Keratinocyte (primary cell): ENCODE measurements around the gene HLTF. TPM values are rescaled to one million over a fixed set of nuclear protein-coding genes. Genes with fewer than 3 reads are reported as not detected.
A peak's percentile ranks its signal among the peaks of the same experiment; 100 is the strongest.

ENCODE experiments used
- DNase-seq: peaks from one replicate; pipeline ENCODE4 v3.0.0-alpha.2; 2011; ENCODE audit warnings: low read depth, missing footprints, low spot score
- FAIRE-seq: peaks from 2 replicates; lab custom pipeline; 2011; peaks lifted over from hg19 to GRCh38; lab: Jason Lieb, UNC
- H2AFZ ChIP-seq: 2 replicates; pipeline ENCODE4 v1.6.0; 2012; ENCODE audit warnings: low read length, control low read depth, inconsistent platforms; ENCODE audit not compliant: control insufficient read depth
- H3K27ac ChIP-seq: 2 replicates; pipeline ENCODE4 v1.5.1; 2011; ENCODE audit warnings: low read length; ENCODE audit not compliant: control insufficient read depth, insufficient read depth
- H3K27me3 ChIP-seq: 3 replicates; pipeline ENCODE4 v1.6.0; 2011; ENCODE audit warnings: low read length; ENCODE audit not compliant: control insufficient read depth, insufficient read depth; ENCODE audit errors: extremely low read depth
- H3K36me3 ChIP-seq, 2 experiments: 2 replicates in 1 of 2; 3 replicates in 1 of 2; pipeline ENCODE4 v1.5.1; 2011; ENCODE audit warnings: low read length in 2 of 2, mild to moderate bottlenecking in 1 of 2; ENCODE audit not compliant: control insufficient read depth in 2 of 2, insufficient read depth in 2 of 2; ENCODE audit errors: extremely low read depth in 1 of 2
- H3K4me1 ChIP-seq: 3 replicates; pipeline ENCODE4 v1.5.1; 2011; ENCODE audit warnings: low read length; ENCODE audit not compliant: control insufficient read depth, insufficient read depth; ENCODE audit errors: extremely low read depth
- H3K4me2 ChIP-seq: 3 replicates; pipeline ENCODE4 v1.6.0; 2011; ENCODE audit warnings: low read depth, low read length; ENCODE audit not compliant: control insufficient read depth, insufficient read depth; ENCODE audit errors: extremely low read depth
- H3K4me3 ChIP-seq, 3 experiments: fragments of 200-600 bp in 1 of 3; sonication (generic) in 1 of 3; 2 replicates in 2 of 3; 3 replicates in 1 of 3; pipeline ENCODE4 v1.5.1; 2011 to 2016; ENCODE audit warnings: low read length in 3 of 3, mild to moderate bottlenecking in 3 of 3, control low read depth in 2 of 3, inconsistent platforms in 1 of 3, low read depth in 1 of 3, mixed read lengths in 1 of 3, mixed run types in 1 of 3, moderate library complexity in 1 of 3; ENCODE audit not compliant: control insufficient read depth in 2 of 3, insufficient read depth in 2 of 3; ENCODE audit errors: extremely low read depth in 1 of 3
- H3K79me2 ChIP-seq: 2 replicates; pipeline ENCODE4 v1.6.0; 2012; ENCODE audit warnings: low read length; ENCODE audit not compliant: control insufficient read depth, insufficient read depth
- H3K9ac ChIP-seq: 3 replicates; pipeline ENCODE4 v1.6.0; 2011; ENCODE audit warnings: low read length; ENCODE audit not compliant: control insufficient read depth, insufficient read depth; ENCODE audit errors: extremely low read depth
- H3K9me1 ChIP-seq: 3 replicates; pipeline ENCODE4 v1.6.0; 2011; ENCODE audit warnings: low read length; ENCODE audit not compliant: control insufficient read depth, insufficient read depth; ENCODE audit errors: extremely low read depth
- H3K9me3 ChIP-seq: 2 replicates; pipeline ENCODE4 v1.5.1; 2012; ENCODE audit warnings: low read depth, low read length; ENCODE audit not compliant: control insufficient read depth
- H4K20me1 ChIP-seq: 3 replicates; pipeline ENCODE4 v1.6.0; 2011; ENCODE audit warnings: low read length; ENCODE audit not compliant: control insufficient read depth, insufficient read depth; ENCODE audit errors: extremely low read depth
- EZH2 ChIP-seq: IDR thresholded peaks from one replicate; pipeline ENCODE4 v1.6.1; 2012; ENCODE audit warnings: inconsistent platforms, mild to moderate bottlenecking, low read length, moderate library complexity
- dilution Hi-C: fragments of 300-500 bp; cut with MboI; formaldehyde crosslinking; loops from one replicate; pipeline ENCODE4 v1.7.0; 2020; ENCODE audit warnings: low sequenced_read_pairs; ENCODE audit not compliant: extremely low pct_ligation_motif_present
- polyA plus RNA-seq, 5 experiments: library from polyadenylated mRNA; depleted of rRNA in 3 of 5; stranded (reverse) in 3 of 5; stranded (forward) in 1 of 5; unstranded in 1 of 5; fragments of >200 nt; gene quantifications; 1 replicate in 1 of 5; 2 replicates in 3 of 5; 3 replicates in 1 of 5; pipeline versions ENCODE4 v1.2.1 to v1.2.3, GENCODE V29; 2011 to 2012; ENCODE audit warnings: missing spikeins in 2 of 5, low read depth in 1 of 5, low replicate concordance in 1 of 5
- TF ChIP-seq, protein P1 (sequence below), 3 experiments: IDR thresholded peaks in 1 of 3; conservative IDR thresholded peaks in 1 of 3; optimal IDR thresholded peaks in 1 of 3; 2 replicates in 2 of 3; 3 replicates in 1 of 3; pipeline versions ENCODE3 to v1.5.1; 2011; ENCODE audit warnings: low read length in 3 of 3, mild to moderate bottlenecking in 3 of 3, moderate library complexity in 2 of 3, control low read depth in 1 of 3, inconsistent platforms in 1 of 3; ENCODE audit not compliant: insufficient read depth in 2 of 3; ENCODE audit errors: extremely low read depth in 1 of 3

HLTF gene
- polyA plus RNA-seq, 1 donor (not counting 4 experiments of a cell fraction or from before 2014, with no cell fraction given) = 9.1 TPM

DNA sequence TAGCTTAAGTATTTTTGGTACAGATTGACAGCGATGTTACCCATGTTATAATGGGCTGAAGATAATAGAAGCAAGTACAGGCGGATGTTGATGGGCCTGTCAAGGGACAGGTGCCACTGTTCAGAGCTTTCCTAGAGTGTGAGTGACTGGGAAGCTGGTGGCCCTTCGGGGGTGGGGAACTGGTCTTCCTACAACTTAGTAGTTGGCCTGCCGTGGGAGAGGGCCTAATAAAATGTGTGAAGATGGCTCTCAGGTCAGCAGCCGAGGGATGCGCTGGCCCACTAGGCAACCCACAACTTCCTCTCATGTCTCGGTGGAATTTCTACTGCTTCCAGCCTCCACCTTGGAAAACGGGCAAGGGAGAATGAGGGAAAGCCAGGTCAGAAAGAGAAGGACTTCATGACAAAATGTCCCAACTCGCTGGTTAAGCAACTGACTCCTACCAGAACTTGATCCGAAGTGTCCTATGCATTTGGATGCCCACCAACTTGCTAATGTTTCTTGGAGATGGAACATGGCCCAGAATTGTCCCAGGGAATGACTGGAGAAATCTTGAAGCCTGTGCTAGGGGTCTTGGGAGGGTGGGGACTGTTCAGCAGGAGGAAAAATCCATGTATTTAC, 93.6 kb downstream of the HLTF start:
- dilution Hi-C loops = no loop called here
- Histone ChIP-seq H3K9me1 (no peaks in the 10 kb centered on the region), H3K9ac (no peak overlapping the region), H3K27me3 (no peaks in the 10 kb centered on the region), H3K79me2 (peaks cover 7% of the 10 kb centered on the region), H3K4me1 (peaks cover 9% of the 10 kb centered on the region), H4K20me1 (no peaks in the 10 kb centered on the region), H3K4me2 (peak overlapping the region; percentile 94), H3K4me3 (peak overlapping the region; percentile 74 to 77 (median 77)), H3K9me3 (no peaks in the 10 kb centered on the region), H3K36me3 (peaks cover 0 to 11% of the 10 kb centered on the region in 2 experiments), H2AFZ (no peak overlapping the region), H3K27ac (no peak overlapping the region)
- FAIRE-seq = no peak
- DNase-seq = no peak
- TF ChIP-seq EZH2 = no peak
- TF ChIP-seq, protein P1, sequence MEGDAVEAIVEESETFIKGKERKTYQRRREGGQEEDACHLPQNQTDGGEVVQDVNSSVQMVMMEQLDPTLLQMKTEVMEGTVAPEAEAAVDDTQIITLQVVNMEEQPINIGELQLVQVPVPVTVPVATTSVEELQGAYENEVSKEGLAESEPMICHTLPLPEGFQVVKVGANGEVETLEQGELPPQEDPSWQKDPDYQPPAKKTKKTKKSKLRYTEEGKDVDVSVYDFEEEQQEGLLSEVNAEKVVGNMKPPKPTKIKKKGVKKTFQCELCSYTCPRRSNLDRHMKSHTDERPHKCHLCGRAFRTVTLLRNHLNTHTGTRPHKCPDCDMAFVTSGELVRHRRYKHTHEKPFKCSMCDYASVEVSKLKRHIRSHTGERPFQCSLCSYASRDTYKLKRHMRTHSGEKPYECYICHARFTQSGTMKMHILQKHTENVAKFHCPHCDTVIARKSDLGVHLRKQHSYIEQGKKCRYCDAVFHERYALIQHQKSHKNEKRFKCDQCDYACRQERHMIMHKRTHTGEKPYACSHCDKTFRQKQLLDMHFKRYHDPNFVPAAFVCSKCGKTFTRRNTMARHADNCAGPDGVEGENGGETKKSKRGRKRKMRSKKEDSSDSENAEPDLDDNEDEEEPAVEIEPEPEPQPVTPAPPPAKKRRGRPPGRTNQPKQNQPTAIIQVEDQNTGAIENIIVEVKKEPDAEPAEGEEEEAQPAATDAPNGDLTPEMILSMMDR (optimal IDR thresholded peaks at IDR 0.05 in 1 of 3, IDR thresholded peaks at IDR 0.05 in 1 of 3, conservative IDR thresholded peaks at IDR 0.05 in 1 of 3; ENCODE audit: extremely low read depth in 1 of 3, insufficient read depth in 2 of 3, low read length in 3 of 3) = no peak

DNA sequence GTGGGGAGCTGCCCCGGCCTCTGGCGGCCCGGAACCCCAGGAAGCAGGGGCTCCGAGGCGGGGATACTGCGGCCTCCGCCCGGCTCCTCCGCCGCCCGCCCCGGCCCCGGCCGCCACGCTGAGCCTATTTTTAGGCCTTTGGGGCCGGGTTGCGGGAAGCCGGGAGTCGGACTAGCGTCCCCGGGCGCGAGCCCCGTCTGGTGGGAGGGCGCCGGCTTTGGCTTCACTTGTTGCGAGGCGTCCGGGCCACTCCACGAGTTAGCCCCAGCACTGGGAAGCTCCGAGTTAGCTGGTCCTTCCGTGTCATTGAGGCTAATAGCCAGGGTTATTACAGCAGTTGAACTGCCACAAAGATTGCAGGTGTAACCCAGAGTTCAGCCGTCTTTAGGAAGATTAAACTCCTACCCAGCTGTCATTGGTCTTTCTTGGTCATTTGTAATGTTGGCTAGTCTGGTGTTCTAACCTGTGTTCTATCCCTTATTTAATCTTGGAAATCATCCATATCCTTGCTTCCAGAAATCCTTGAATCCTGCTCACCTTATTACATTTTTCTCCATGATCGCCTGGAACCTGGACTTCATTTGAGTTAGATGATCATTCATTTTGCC, 94.2 kb downstream of the HLTF start:
- peak overlapping the region; percentile 34 for H3K27ac ChIP-seq
- peak overlapping the region; percentile 81 for H3K9ac ChIP-seq
- DNase-seq (no peak), FAIRE-seq (peak; percentile 26)
- peak overlapping the region; percentile 81 for H2AFZ ChIP-seq
- no peaks in the 10 kb centered on the region for H4K20me1 ChIP-seq
- no peaks in the 10 kb centered on the region for H3K9me1 ChIP-seq
- peak overlapping the region; percentile 94 for H3K4me2 ChIP-seq
- TF ChIP-seq EZH2 = no peak
- TF ChIP-seq, protein P1 (optimal IDR thresholded peaks at IDR 0.05 in 1 of 3, IDR thresholded peaks at IDR 0.05 in 1 of 3, conservative IDR thresholded peaks at IDR 0.05 in 1 of 3; ENCODE audit: extremely low read depth in 1 of 3, insufficient read depth in 2 of 3, low read length in 3 of 3) = no peak
- dilution Hi-C loops = no loop called here
- H3K36me3 ChIP-seq = peaks cover 0 to 8% of the 10 kb centered on the region in 2 experiments
- no peaks in the 10 kb centered on the region for H3K27me3 ChIP-seq
- H3K4me3 ChIP-seq = peak overlapping the region; percentile 74 to 77 (median 77)
- no peaks in the 10 kb centered on the region for H3K9me3 ChIP-seq
- H3K79me2 ChIP-seq = peaks cover 7% of the 10 kb centered on the region
- peaks cover 9% of the 10 kb centered on the region for H3K4me1 ChIP-seq
